HepG2 (cell line): ENCODE data around the gene ZNF669. TPM values are rescaled to one million over a fixed set of nuclear protein-coding genes. Genes with fewer than 3 reads are reported as not detected.

Experiments
- ERF ChIP-seq: IDR thresholded peaks from 2 replicates; pipeline ENCODE4 v1.6.1; 2018; ENCODE audit warnings: missing biosample characterization, missing genetic modification reagents
- FOXK1 ChIP-seq: sonication (generic); formaldehyde crosslinking; IDR thresholded peaks from 2 replicates; pipeline ENCODE4 v1.4.0; 2020; ENCODE audit warnings: low read depth, missing genetic modification reagents, borderline replicate concordance
- HES4 ChIP-seq: sonication (generic); formaldehyde crosslinking; IDR thresholded peaks from 2 replicates; pipeline ENCODE4 v1.9.0; 2021; ENCODE audit warnings: mild to moderate bottlenecking, missing genetic modification reagents, borderline replicate concordance
- KLF9 ChIP-seq: IDR thresholded peaks from 2 replicates; pipeline ENCODE4 v1.6.1; 2016; ENCODE audit warnings: low read depth
- MEIS1 ChIP-seq: sonication (generic); formaldehyde crosslinking; IDR thresholded peaks from 2 replicates; pipeline ENCODE4 v1.9.0; 2021; ENCODE audit warnings: mild to moderate bottlenecking, missing genetic modification reagents, moderate library complexity, borderline replicate concordance
- MXD4 ChIP-seq: IDR thresholded peaks from 2 replicates; pipeline ENCODE4 v1.6.1; 2016; ENCODE audit warnings: mild to moderate bottlenecking, missing biosample characterization, missing genetic modification reagents
- NFE2 ChIP-seq: sonication (generic); formaldehyde crosslinking; IDR thresholded peaks from 2 replicates; pipeline ENCODE4 v1.4.0; 2020; ENCODE audit warnings: missing genetic modification reagents
- ZNF333 ChIP-seq: sonication (generic); formaldehyde crosslinking; IDR thresholded peaks from 2 replicates; pipeline ENCODE4 v1.4.0; 2020; ENCODE audit warnings: mild to moderate bottlenecking, missing genetic modification reagents, borderline replicate concordance
- ZNF614 ChIP-seq: IDR thresholded peaks from 2 replicates; pipeline ENCODE4 v1.6.1; 2018; ENCODE audit warnings: missing biosample characterization, missing genetic modification reagents, inconsistent platforms, borderline replicate concordance
- polyA plus RNA-seq, 8 experiments: library from polyadenylated mRNA; depleted of rRNA in 3 of 8; stranded (reverse) in 7 of 8; unstranded in 1 of 8; fragments of >200 nt; fragmentation: Illumina TruSeq in 4 of 8; extraction: Trizol in 4 of 8; gene quantifications; 2 replicates each; pipeline versions ENCODE4 v1.2.1 to v1.2.3, GENCODE V29; 2011 to 2016; ENCODE audit warnings: low read depth in 4 of 8, missing spikeins in 1 of 8, mixed read lengths in 1 of 8; ENCODE audit not compliant: insufficient read depth in 1 of 8
- total RNA-seq, 5 experiments: library from RNA; depleted of rRNA; stranded (reverse); fragments of >200 nt; fragmentation: Illumina TruSeq; extraction: Trizol; gene quantifications; 2 replicates each; pipeline ENCODE4 v1.2.3, GENCODE V29; 2016; ENCODE audit warnings: low read depth in 1 of 5
- TF ChIP-seq, protein P1 (sequence below), 2 experiments: sonication (generic) in 1 of 2; formaldehyde crosslinking in 1 of 2; IDR thresholded peaks; 2 replicates each; pipeline versions ENCODE4 v1.5.1 to v1.6.1; 2011 to 2020; ENCODE audit warnings: borderline replicate concordance in 1 of 2, low read depth in 1 of 2, low read length in 1 of 2, mild to moderate bottlenecking in 1 of 2, missing genetic modification reagents in 1 of 2, moderate library complexity in 1 of 2
- TF ChIP-seq, protein P2 (sequence below): sonication (generic); formaldehyde crosslinking; IDR thresholded peaks from 2 replicates; pipeline ENCODE4 v1.8.0; 2022; ENCODE audit warnings: mild to moderate bottlenecking, missing genetic modification reagents, moderate library complexity
- TF ChIP-seq, protein P3 (sequence below): IDR thresholded peaks from 2 replicates; pipeline ENCODE4 v1.6.1; 2016; ENCODE audit warnings: missing genetic modification reagents, missing compliant biosample characterization
- TF ChIP-seq, protein P4 (sequence below): sonication (generic); formaldehyde crosslinking; IDR thresholded peaks from 2 replicates; pipeline ENCODE4 v1.8.1; 2023; ENCODE audit warnings: missing genetic modification reagents, mild to moderate bottlenecking, borderline replicate concordance
- TF ChIP-seq, protein P5 (sequence below): sonication (generic); formaldehyde crosslinking; IDR thresholded peaks from 2 replicates; pipeline ENCODE4 v1.8.0; 2022; ENCODE audit warnings: missing genetic modification reagents, mild to moderate bottlenecking, inconsistent platforms, borderline replicate concordance
- TF ChIP-seq, protein P6 (sequence below): sonication (generic); formaldehyde crosslinking; conservative IDR thresholded peaks from 2 replicates; pipeline ENCODE4 v1.4.0; 2020; ENCODE audit warnings: mild to moderate bottlenecking, missing genetic modification reagents, moderate library complexity
- TF ChIP-seq, protein P7 (sequence below): sonication (generic); formaldehyde crosslinking; IDR thresholded peaks from 2 replicates; pipeline ENCODE4 v1.5.0; 2020; ENCODE audit warnings: missing genetic modification reagents

The ZNF669 gene
- total and polyA plus RNA-seq, 2 of the 13 experiments (the other 11 are each of a cell fraction or from before 2014, with no cell fraction given), result 3.1 to 14.6 TPM

DNA sequence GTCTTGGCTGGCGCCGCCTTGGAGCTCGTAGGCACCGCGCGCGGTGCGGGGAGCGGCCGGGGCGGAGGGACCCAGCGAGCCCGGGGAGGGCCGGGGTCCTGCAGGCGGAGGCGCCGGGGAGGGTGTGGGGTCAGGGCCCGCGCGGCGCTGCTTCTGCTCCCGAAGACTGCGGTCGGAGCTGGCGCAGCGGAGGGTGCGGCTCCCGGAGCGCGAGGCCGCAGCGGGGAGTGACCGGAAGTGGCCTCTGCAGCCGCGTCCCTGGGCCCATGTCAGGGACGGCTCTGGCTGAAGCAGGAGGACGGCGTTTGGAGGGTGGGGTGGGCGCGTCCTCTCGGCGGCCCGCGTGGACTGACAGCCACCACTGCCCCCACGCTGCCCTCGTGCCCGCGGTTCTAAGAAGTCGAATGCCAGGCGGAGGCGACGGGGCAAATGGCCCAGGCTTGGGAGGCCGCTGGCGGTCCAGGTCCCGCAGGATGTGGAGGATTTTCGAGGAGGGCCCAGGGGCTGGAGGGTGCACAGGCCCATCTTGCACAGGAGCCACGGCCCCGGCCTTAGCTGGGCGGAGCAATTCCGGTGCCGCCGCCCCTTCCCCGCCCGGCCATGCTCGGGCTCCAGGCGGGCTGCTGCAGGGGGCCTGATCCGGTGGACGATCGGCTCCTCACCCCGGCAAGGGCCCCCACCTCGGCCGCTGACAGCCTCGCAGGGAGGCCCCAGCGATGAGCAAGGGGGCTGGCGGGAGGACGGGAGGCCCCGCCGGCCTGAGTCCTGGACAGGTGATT is 7.7 kb upstream of the ZNF669 start (continued):
- TF ChIP-seq, protein P1, sequence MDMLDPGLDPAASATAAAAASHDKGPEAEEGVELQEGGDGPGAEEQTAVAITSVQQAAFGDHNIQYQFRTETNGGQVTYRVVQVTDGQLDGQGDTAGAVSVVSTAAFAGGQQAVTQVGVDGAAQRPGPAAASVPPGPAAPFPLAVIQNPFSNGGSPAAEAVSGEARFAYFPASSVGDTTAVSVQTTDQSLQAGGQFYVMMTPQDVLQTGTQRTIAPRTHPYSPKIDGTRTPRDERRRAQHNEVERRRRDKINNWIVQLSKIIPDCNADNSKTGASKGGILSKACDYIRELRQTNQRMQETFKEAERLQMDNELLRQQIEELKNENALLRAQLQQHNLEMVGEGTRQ (IDR thresholded peaks at IDR 0.05; ENCODE audit: low read depth, low read length), result no peak
- TF ChIP-seq, protein P1 (CRISPR knock-in tag; IDR thresholded peaks at IDR 0.05; ENCODE audit: borderline replicate concordance), result peak; percentile 37; the same call in 1 of the 2 replicates
- TF ChIP-seq, protein P2, sequence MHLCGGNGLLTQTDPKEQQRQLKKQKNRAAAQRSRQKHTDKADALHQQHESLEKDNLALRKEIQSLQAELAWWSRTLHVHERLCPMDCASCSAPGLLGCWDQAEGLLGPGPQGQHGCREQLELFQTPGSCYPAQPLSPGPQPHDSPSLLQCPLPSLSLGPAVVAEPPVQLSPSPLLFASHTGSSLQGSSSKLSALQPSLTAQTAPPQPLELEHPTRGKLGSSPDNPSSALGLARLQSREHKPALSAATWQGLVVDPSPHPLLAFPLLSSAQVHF (CRISPR knock-in tag), result no peak
- TF ChIP-seq, protein P3, sequence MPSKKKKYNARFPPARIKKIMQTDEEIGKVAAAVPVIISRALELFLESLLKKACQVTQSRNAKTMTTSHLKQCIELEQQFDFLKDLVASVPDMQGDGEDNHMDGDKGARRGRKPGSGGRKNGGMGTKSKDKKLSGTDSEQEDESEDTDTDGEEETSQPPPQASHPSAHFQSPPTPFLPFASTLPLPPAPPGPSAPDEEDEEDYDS, result peak; percentile 71
- peak; percentile 81; the same call in 1 of the 2 replicates for TF ChIP-seq ERF (CRISPR knock-in tag)
- TF ChIP-seq HES4, result peak; percentile 90
- TF ChIP-seq, protein P4, sequence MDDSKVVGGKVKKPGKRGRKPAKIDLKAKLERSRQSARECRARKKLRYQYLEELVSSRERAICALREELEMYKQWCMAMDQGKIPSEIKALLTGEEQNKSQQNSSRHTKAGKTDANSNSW (CRISPR knock-in tag), result no peak
- TF ChIP-seq MXD4 (CRISPR knock-in tag), result peak; percentile 81
- 0 out of 2 replicates have a peak, but pooled peaks have one; percentile 60 for TF ChIP-seq ZNF333
- TF ChIP-seq, protein P5, sequence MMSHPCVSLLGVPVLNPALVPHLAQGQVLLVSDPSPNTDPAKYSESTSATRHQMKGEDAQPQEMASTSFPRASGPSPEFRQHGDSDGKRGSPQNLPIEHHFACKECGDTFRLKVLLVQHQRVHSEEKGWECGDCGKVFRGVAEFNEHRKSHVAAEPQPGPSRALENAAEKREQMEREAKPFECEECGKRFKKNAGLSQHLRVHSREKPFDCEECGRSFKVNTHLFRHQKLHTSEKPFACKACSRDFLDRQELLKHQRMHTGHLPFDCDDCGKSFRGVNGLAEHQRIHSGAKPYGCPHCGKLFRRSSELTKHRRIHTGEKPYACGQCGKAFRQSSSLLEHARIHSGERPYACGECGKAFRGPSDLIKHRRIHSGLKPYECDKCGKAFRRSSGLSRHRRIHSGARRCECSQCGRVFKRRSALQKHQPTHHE (CRISPR knock-in tag), result peak; percentile 79; the same call in 1 of the 2 replicates
- TF ChIP-seq KLF9 (CRISPR knock-in tag), result no peak
- TF ChIP-seq, protein P6, sequence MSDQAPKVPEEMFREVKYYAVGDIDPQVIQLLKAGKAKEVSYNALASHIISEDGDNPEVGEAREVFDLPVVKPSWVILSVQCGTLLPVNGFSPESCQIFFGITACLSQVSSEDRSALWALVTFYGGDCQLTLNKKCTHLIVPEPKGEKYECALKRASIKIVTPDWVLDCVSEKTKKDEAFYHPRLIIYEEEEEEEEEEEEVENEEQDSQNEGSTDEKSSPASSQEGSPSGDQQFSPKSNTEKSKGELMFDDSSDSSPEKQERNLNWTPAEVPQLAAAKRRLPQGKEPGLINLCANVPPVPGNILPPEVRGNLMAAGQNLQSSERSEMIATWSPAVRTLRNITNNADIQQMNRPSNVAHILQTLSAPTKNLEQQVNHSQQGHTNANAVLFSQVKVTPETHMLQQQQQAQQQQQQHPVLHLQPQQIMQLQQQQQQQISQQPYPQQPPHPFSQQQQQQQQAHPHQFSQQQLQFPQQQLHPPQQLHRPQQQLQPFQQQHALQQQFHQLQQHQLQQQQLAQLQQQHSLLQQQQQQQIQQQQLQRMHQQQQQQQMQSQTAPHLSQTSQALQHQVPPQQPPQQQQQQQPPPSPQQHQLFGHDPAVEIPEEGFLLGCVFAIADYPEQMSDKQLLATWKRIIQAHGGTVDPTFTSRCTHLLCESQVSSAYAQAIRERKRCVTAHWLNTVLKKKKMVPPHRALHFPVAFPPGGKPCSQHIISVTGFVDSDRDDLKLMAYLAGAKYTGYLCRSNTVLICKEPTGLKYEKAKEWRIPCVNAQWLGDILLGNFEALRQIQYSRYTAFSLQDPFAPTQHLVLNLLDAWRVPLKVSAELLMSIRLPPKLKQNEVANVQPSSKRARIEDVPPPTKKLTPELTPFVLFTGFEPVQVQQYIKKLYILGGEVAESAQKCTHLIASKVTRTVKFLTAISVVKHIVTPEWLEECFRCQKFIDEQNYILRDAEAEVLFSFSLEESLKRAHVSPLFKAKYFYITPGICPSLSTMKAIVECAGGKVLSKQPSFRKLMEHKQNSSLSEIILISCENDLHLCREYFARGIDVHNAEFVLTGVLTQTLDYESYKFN (CRISPR knock-in tag), result peak; percentile 50
- TF ChIP-seq NFE2 (CRISPR knock-in tag), result no peak
- TF ChIP-seq ZNF614 (CRISPR knock-in tag), result no peak
- peak; percentile 57; the same call in 1 of the 2 replicates for TF ChIP-seq MEIS1 (CRISPR knock-in tag)
- TF ChIP-seq FOXK1 (CRISPR knock-in tag), result 0 out of 2 replicates have a peak, but pooled peaks have one; percentile 29
- TF ChIP-seq, protein P7, sequence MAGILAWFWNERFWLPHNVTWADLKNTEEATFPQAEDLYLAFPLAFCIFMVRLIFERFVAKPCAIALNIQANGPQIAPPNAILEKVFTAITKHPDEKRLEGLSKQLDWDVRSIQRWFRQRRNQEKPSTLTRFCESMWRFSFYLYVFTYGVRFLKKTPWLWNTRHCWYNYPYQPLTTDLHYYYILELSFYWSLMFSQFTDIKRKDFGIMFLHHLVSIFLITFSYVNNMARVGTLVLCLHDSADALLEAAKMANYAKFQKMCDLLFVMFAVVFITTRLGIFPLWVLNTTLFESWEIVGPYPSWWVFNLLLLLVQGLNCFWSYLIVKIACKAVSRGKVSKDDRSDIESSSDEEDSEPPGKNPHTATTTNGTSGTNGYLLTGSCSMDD (CRISPR knock-in tag), result no peak
